NT2/D1 (cell line): ENCODE measurements around the gene HCST.

ENCODE experiments used
- DNase-seq: peaks from one replicate; pipeline ENCODE4 v3.0.0-alpha.2; 2011; ENCODE audit warnings: low read depth, low spot score
- H3K27me3 ChIP-seq: 2 replicates; pipeline ENCODE4 v1.6.0; 2011; ENCODE audit warnings: mild to moderate bottlenecking; ENCODE audit not compliant: insufficient read length, insufficient read depth
- H3K36me3 ChIP-seq: 2 replicates; pipeline ENCODE4 v1.6.1; 2011; ENCODE audit warnings: mild to moderate bottlenecking, low read length, mixed read lengths; ENCODE audit not compliant: insufficient read depth, insufficient read length
- H3K4me1 ChIP-seq: 2 replicates; pipeline ENCODE4 v1.5.1; 2011; ENCODE audit not compliant: insufficient read depth, insufficient read length
- H3K4me3 ChIP-seq: 2 replicates; pipeline ENCODE4 v1.5.1; 2011; ENCODE audit warnings: low read depth; ENCODE audit not compliant: insufficient read length
- H3K9ac ChIP-seq: 2 replicates; pipeline ENCODE4 v1.6.0; 2011; ENCODE audit warnings: low read depth; ENCODE audit not compliant: insufficient read length
- H3K9me3 ChIP-seq: 2 replicates; pipeline ENCODE4 v1.5.1; 2011; ENCODE audit warnings: mild to moderate bottlenecking, low read length; ENCODE audit not compliant: insufficient read depth
- SUZ12 ChIP-seq: IDR thresholded peaks from 2 replicates; pipeline ENCODE4 v1.6.1; 2011; ENCODE audit not compliant: insufficient read length, insufficient read depth; ENCODE audit errors: extremely low read depth
- YY1 ChIP-seq: IDR thresholded peaks from 2 replicates; pipeline ENCODE4 v1.6.1; 2011; ENCODE audit not compliant: insufficient read length, insufficient read depth
- ZNF274 ChIP-seq: IDR thresholded peaks from 2 replicates; pipeline ENCODE4 v1.6.1; 2011; ENCODE audit warnings: mild to moderate bottlenecking, low read depth, low read length

HCST gene

GRCh38 chr19:35946203-35946602, 43.9 kb downstream of the HCST start:
- H3K4me1 ChIP-seq = peaks cover 7% of the 10 kb centered on the region
- TF ChIP-seq ZNF274 (no peak), SUZ12 (no peak), YY1 (no peak)
- H3K4me3 ChIP-seq = no peak overlapping the region
- no peaks in the 10 kb centered on the region for H3K27me3 ChIP-seq
- H3K9me3 ChIP-seq = no peaks in the 10 kb centered on the region
- peaks cover 12% of the 10 kb centered on the region for H3K36me3 ChIP-seq
- DNase-seq = no peak
- H3K9ac ChIP-seq = no peak overlapping the region

- Histone ChIP-seq H3K4me1 (peaks cover 7% of the 10 kb centered on the region), H3K4me3 (no peak overlapping the region), H3K27me3 (no peaks in the 10 kb centered on the region), H3K9ac (no peak overlapping the region), H3K9me3 (no peaks in the 10 kb centered on the region), H3K36me3 (peaks cover 6% of the 10 kb centered on the region)
- TF ChIP-seq SUZ12 (no peak), YY1 (no peak), ZNF274 (no peak)
- no peak for DNase-seq
Measured at GRCh38 chr19:35949131-35949530, 46.8 kb downstream of the HCST start.
